OCI-LY3 (cell line): ENCODE measurements around the gene HDAC4.

ENCODE experiments used
- EZH2phosphoT487 ChIP-seq: fragments of 200-600 bp; shearing (Covaris generic); IDR thresholded peaks from 2 replicates; pipeline ENCODE4 v1.6.1; 2018; ENCODE audit warnings: antibody characterized with exemption, mixed run types, low read depth
- TF ChIP-seq, protein P1 (sequence below): fragments of 200-600, 300-600 bp; sonication (generic); IDR thresholded peaks from 2 replicates; pipeline ENCODE4 v1.5.1; 2014; ENCODE audit warnings: antibody characterized with exemption, low read length, low read depth

GRCh38 chr2:239433777-239434403 lies 33.1 kb upstream of the HDAC4 start:
- TF ChIP-seq, protein P1, sequence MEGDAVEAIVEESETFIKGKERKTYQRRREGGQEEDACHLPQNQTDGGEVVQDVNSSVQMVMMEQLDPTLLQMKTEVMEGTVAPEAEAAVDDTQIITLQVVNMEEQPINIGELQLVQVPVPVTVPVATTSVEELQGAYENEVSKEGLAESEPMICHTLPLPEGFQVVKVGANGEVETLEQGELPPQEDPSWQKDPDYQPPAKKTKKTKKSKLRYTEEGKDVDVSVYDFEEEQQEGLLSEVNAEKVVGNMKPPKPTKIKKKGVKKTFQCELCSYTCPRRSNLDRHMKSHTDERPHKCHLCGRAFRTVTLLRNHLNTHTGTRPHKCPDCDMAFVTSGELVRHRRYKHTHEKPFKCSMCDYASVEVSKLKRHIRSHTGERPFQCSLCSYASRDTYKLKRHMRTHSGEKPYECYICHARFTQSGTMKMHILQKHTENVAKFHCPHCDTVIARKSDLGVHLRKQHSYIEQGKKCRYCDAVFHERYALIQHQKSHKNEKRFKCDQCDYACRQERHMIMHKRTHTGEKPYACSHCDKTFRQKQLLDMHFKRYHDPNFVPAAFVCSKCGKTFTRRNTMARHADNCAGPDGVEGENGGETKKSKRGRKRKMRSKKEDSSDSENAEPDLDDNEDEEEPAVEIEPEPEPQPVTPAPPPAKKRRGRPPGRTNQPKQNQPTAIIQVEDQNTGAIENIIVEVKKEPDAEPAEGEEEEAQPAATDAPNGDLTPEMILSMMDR: no peak
- no peak for TF ChIP-seq EZH2phosphoT487
